T-helper 1 cell treated with Interleukin-12 subunit alpha and Interleukin-12 subunit beta and Interleukin-4 antibody, amounts not matched to agents 30 ng/mL and 1 ng/mL, for 36 hours (primary cell): ENCODE measurements around the gene COPG2. TPM values are rescaled to one million over a fixed set of nuclear protein-coding genes. Genes with fewer than 3 reads are reported as not detected.

ENCODE experiments used
- intact Hi-C: fragments of 100-400 bp; cut with micrococcal nuclease; formaldehyde crosslinking; loops from one replicate; pipeline ENCODE4 v1.15.1; 2024
- total RNA-seq: library from RNA; stranded (reverse); gene quantifications from 2 replicates; pipeline ENCODE4 v1.2.3, GENCODE V29; 2022

COPG2 gene
- total RNA-seq, 1 donor from 2014 or later, result 6.7 TPM

DNA sequence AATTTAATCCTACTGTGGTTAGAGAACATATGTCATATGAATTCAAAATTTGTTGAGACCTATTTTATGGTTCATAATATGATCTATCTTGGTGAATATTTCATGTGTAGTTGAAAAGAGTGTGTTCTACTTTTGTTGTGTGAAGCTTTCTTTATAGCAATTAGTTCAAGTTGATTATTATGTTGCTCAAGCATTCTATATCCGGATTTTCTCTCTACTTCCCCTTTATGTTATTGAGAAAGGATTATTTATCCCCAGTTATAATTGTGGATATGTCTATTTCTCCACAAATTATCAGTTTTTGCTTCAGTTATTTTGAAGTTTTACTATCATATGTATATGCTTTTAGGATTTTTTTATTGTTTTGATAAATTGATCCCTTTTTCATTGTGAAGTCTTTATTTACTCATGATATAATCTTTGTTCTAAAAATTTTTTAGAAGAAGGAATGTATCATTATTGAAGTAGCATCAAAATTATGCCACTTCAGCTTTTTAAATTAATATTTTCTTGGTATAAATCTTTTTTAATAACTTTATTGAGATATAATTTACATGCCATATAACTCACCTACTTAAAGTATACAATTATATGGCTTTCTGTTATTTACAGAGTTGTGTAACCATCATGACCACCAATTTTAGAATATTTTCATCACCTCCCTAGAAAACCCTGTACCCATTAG, 188.7 kb downstream of the COPG2 start:
- intact Hi-C loops, result no loop called here

DNA sequence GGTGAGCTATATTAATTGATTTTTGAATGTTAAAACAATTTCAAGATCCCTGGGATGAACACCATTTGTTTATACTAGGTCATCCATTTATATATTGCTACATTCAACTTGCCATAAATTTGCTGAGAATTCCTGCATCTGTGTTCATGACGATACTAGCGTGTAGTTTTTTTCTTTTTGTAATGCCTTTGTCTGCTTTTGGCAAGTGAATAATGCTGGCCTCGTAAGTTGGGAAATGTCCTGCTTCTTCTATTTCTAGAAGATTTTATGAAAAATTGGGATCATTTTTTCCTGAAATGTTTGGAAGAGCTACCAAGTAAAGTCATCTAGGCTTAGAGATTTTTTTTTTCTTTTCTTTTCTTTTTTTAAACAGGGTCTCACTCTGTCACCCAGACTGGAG, 189.6 kb downstream of the COPG2 start:
- intact Hi-C loops, result no loop called here

DNA sequence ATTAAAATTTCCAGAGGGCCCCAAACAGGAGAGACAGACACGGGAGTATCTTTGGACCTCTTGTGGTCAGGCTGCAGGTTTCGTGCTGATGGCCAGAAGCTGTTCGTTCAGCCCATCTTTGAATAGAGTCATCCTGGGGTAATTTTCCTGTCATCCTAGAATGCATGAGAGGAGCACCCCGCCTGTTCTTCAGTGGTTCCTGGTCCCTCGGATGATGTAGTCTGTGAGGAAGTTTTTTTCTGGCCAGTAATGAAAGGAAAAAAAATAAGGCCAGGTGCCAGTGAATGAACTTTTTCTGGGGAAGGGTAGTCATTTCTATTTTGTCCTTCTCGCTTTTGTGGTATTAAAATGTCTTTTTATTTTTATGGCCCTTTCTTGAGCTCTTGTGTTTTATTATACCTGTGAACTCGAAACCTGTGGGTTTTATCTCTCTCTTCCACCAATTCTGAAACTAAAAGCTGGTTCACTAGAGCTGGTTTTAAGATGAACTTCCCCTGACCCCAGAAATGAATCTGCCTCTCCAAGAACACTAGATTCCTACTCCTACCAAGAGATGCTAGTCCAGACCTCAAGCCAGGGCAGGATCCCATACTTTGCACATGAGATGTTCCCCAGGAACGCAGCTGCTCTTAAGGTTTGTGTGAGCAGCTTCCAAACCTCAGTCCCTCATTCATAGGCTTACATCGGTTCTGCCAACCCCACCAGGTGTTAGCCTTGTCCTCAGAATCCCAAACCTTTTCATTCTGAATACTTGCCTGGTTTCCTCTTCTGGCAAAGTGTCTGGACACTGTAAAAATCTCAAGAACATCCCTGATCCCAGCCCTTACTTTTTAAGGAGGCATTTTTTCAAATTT, 192.0 kb downstream of the COPG2 start:
- intact Hi-C loops, result no loop called here

DNA sequence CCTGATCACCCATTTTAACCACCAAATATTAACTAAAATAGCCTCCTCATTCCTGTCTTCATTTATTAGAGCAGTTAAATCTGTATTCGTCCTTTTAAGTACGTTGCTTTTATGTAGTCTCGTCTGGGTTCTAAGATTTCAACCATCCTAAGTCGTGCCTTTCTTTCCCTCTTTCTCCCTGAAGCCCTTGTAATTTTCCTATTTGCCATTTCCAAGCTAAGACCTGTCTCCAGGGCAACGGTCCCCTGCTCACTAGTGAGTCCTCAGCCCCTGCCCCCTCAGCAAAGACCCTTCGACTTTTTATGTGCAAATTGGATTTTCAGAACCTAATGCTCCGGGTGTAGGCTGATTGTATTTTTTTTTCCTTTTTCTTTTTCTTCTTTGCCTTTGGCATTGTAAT, 192.8 kb downstream of the COPG2 start:
- intact Hi-C loops, result no loop called here

DNA sequence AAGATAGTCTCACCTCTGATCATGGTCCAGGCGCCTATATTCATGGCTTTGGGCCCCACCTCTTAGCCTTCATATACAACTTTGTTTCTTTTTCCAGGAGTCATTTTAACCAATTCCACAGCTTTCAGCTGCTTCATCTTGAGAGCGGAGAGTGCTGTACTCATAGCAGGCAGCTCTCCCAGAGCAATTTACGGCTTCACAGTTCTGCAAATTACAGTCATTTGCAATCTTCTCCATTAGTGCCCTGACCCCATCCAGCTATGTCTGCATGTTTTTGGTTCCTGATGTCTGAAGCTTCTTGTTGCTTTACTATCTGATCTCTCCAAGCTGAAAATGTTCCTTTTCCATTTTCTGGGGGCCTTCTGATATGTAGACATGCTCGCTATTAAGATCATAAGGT, 194.7 kb downstream of the COPG2 start:
- intact Hi-C loops, result no loop called here

DNA sequence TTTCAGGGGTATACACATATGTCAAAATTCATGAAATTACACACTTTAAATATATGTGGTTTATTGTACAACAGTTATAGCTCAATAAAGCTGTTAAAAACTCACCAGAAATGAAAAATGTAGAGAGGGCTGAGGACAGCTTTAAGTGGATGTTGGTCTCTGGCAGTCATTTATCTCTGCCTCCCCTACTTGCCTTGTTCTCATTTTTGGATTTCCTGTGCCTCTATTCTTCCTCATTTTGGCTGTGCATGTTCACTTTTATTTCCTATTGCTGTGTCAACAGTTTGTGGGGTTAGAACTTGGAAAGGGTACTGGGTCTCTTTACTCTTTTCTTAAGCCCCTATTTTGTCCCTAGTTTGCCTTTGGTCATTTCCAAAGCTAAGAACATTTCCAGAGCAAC, 195.3 kb downstream of the COPG2 start:
- intact Hi-C loops, result no loop called here

DNA sequence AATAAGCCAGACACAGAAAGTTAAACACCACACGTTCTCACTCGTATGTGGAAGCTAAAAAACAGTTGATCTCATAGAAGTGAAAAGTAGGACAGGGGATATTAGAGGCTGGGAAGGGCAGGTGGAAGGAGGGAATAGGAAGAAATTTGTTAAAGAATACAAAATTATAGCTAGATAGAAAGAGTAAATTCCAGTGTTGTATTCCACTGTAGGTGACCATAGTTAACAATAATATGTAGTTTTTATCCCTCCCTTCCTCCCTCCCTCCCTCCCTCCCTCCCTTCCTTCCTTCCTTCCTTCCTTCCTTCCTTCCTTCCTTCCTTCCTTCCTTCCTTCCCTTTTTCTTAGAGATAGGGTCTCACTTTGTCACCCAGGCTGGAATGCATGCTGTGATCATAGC, 196.6 kb downstream of the COPG2 start:
- intact Hi-C loops, result no loop called here

DNA sequence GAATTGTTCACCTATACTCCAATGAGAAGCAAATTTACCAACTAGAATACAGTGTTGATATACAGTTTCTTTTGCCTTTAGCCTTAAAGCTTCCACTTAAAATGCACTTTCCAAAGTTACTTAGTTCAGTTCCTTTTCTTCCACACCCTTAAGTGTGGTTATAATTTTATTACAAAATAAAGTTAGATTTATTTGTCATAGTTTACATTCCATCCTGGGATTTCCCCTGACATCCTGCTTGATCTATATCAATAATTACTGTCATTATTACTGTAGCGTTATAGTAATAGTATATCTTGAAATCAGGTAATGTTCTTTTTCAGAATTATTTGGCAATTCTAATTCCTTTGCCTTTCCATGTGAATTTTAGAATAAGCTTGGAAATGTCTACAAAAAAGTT, 199.9 kb downstream of the COPG2 start:
- intact Hi-C loops, result no loop called here

DNA sequence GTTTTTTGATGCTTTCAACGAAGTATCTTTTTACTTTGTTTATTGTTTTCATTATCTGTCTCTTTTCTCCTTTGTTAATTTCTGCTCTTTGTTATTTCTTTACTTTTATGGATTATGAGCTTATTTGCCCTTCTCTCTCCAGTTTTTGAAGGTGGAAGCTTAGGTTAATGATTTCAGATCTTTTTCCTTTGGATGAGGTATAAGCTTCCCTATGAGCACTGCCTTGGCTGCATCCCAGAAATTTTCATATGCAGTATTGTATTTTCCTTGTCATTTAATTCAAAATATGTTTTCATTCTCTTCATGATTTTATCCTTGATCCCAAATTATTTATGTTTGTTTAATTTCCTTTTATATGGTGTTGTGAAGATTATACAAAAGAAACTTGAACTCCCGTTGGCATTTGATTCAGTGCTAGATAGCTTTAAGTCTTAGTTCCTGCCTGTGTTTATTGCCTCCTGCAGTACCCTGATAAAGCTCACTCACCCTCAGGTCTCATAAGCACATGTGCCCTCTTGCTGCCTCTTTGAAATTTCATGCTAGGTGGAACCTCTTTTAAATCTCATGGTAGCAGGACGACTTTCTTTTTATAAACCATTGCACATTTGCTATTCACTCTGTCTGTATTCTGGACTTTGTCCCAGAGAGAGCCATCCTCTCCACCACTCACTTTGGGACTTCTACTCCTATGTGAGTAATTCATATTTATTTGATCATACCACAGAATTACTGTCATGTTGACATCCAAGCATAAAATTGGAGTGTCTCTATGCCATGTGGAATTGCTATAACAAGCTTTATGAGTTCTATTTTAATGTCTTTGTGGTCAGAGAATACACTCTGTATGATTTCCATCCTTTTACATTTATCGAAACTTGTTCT, 204.8 kb downstream of the COPG2 start:
- intact Hi-C loops, result no loop called here

DNA sequence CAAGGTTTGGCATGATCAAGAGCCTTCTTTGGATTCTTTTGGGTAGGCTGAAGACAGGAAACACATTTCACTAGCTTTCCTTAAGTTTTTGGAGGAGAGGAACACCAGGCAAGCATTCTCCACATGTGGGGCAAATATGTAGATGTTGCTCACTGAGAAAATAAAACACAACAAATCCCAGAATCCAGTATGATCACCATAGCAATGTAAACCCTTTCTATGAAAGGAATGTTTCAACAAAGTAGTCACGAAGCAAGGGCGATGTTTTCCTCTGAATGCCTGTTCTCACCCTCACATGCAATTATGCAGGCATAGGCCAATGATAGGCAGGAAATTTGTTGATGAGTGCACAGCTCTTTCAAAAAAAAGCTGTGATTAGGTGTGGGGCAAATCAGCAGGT, 207.3 kb downstream of the COPG2 start:
- intact Hi-C loops, result no loop called here

DNA sequence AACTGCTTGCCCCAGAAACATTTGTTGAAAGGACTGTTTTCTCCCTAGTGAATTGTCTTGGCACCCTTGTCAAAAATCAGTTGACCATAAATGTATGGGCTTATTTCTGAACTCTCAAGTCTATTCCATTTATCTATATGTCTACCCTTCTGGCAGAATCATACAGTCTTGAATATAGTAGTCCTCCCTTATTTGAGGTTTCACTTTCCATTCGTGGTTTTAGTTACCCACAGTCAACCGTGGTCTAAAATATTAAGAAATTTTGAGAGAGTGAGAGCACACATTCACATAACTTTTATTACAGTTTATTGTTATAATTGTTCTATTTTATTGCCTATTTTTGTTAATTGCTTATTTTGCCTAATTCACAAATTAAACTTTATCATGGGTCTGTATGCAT, 210.3 kb downstream of the COPG2 start:
- intact Hi-C loops, result loop anchor here (1.0 kb wide), 1 partner anchor 17 kb away; the partner anchor contains the start of gene CEP41

Other genes with a start within 250 kb of the COPG2 start
- gene CEP41, start 227.7 kb downstream of the COPG2 start, total RNA-seq, result 14.4 and 16.0 TPM in 2 replicates
- gene MEST, start 176.7 kb downstream of the COPG2 start, total RNA-seq, result 1.2 and 1.4 TPM in 2 replicates
- not detected in 2 replicates for gene TSGA13, start 17.8 kb upstream of the COPG2 start, total RNA-seq
- gene KLF14, start 65.5 kb upstream of the COPG2 start, total RNA-seq, result not detected in 2 replicates